IMR-90 (cell line): ENCODE data around the gene KRTAP4-3. TPM values are rescaled to one million over a fixed set of nuclear protein-coding genes. Genes with fewer than 3 reads are reported as not detected.

ENCODE experiments used
- ATAC-seq: fragments of 200-7000 bp; cut with Tn5 transposase; 2 replicates; pipeline ENCODE4 v1.9.1; 2020; ENCODE audit warnings: low read depth, mild to moderate bottlenecking, moderate library complexity
- BruUV-seq: library from RNA; stranded (reverse); fragments of 400-500 nt; replicated peaks from 2 replicates; lab custom pipeline; 2021; lab: Mats Ljungman, UMichigan
- CTCF ChIA-PET: fragments of 300-600 bp; formaldehyde crosslinking; extraction: SDS; loops from one replicate; lab custom pipeline; 2021; ENCODE audit warnings: antibody characterized with exemption; lab: Yijun Ruan, JAX
- POLR2A ChIA-PET: fragments of 300-600 bp; sonication (Branson Sonifier 250); formaldehyde crosslinking; loops from one replicate; lab custom pipeline; 2022; ENCODE audit warnings: antibody characterized with exemption; ENCODE audit not compliant: unreplicated experiment; lab: Charles Lee
- DNase-seq: peaks from one replicate; pipeline ENCODE4 v3.0.0; 2013
- H2AFZ ChIP-seq: replicated peaks from 2 replicates; pipeline ENCODE3; 2013; ENCODE audit warnings: low read length, mild to moderate bottlenecking; ENCODE audit not compliant: poor library complexity
- H2AK5ac ChIP-seq: 2 replicates; pipeline ENCODE4 v1.6.1; 2013; ENCODE audit warnings: low read depth, low read length, inconsistent platforms
- H2AK9ac ChIP-seq: replicated peaks from 2 replicates; pipeline ENCODE3; 2013; ENCODE audit warnings: mild to moderate bottlenecking, low read depth, low read length, moderate library complexity; ENCODE audit not compliant: poor library complexity
- H2BK120ac ChIP-seq: 2 replicates; pipeline ENCODE4 v1.6.1; 2013; ENCODE audit warnings: low read depth, low read length, inconsistent platforms
- H2BK15ac ChIP-seq: 3 replicates; pipeline ENCODE4 v1.6.1; 2013; ENCODE audit warnings: low read depth, low read length, inconsistent platforms
- H2BK20ac ChIP-seq: 2 replicates; pipeline ENCODE4 v1.6.1; 2013; ENCODE audit warnings: low read depth, mild to moderate bottlenecking, inconsistent platforms, low read length, moderate library complexity
- H2BK5ac ChIP-seq: 2 replicates; pipeline ENCODE4 v1.6.1; 2013; ENCODE audit warnings: mild to moderate bottlenecking, low read depth, low read length, inconsistent platforms; ENCODE audit not compliant: poor library complexity, severe bottlenecking
- H3K14ac ChIP-seq: replicated peaks from 2 replicates; pipeline ENCODE4 v1.6.1; 2013; ENCODE audit warnings: low read depth, low read length, inconsistent platforms
- H3K18ac ChIP-seq: 2 replicates; pipeline ENCODE4 v1.6.1; 2013; ENCODE audit warnings: low read depth, low read length, control low read depth
- H3K23ac ChIP-seq: 2 replicates; pipeline ENCODE4 v1.6.1; 2013; ENCODE audit warnings: low read depth, low read length, inconsistent platforms
- H3K27ac ChIP-seq: 2 replicates; pipeline ENCODE4 v1.5.1; 2013; ENCODE audit warnings: mild to moderate bottlenecking, control low read depth, low read length; ENCODE audit not compliant: insufficient read depth
- H3K27me3 ChIP-seq: 2 replicates; pipeline ENCODE4 v1.6.1; 2013; ENCODE audit warnings: low read length; ENCODE audit not compliant: control insufficient read depth, insufficient read depth
- H3K36me3 ChIP-seq: 2 replicates; pipeline ENCODE4 v1.6.1; 2013; ENCODE audit warnings: low read length, mixed read lengths; ENCODE audit not compliant: control insufficient read depth, insufficient read depth
- H3K4ac ChIP-seq: 2 replicates; pipeline ENCODE4 v1.6.1; 2013; ENCODE audit warnings: low read depth, low read length, inconsistent platforms
- H3K4me1 ChIP-seq: 2 replicates; pipeline ENCODE4 v1.6.1; 2013; ENCODE audit warnings: low read length, mixed read lengths; ENCODE audit not compliant: control insufficient read depth, insufficient read depth
- H3K4me2 ChIP-seq: 2 replicates; pipeline ENCODE4 v1.6.1; 2013; ENCODE audit warnings: low read depth, mild to moderate bottlenecking, control low read depth, low read length, moderate library complexity
- H3K4me3 ChIP-seq: 2 replicates; pipeline ENCODE4 v1.5.1; 2013; ENCODE audit warnings: low read depth, mild to moderate bottlenecking, control low read depth, low read length, moderate library complexity; ENCODE audit not compliant: insufficient read depth
- H3K56ac ChIP-seq: 2 replicates; pipeline ENCODE4 v1.6.1; 2013; ENCODE audit warnings: low read length, inconsistent platforms; ENCODE audit not compliant: insufficient read depth; ENCODE audit errors: extremely low read depth
- H3K79me1 ChIP-seq, 2 experiments: 2 replicates each; pipeline ENCODE4 v1.6.1; 2013; ENCODE audit warnings: low read length in 2 of 2, inconsistent platforms in 1 of 2, low read depth in 1 of 2
- H3K9ac ChIP-seq: 2 replicates; pipeline ENCODE4 v1.6.1; 2013; ENCODE audit warnings: low read depth, low read length, control low read depth
- H3K9me1 ChIP-seq: 2 replicates; pipeline ENCODE4 v1.6.1; 2013; ENCODE audit warnings: low read length, inconsistent platforms; ENCODE audit not compliant: insufficient read depth
- H3K9me3 ChIP-seq: 2 replicates; pipeline ENCODE4 v1.6.1; 2013; ENCODE audit warnings: low read length; ENCODE audit not compliant: control insufficient read depth, insufficient read depth
- H4K20me1 ChIP-seq: 2 replicates; pipeline ENCODE4 v1.6.1; 2013; ENCODE audit warnings: low read length, inconsistent platforms; ENCODE audit not compliant: insufficient read depth
- H4K5ac ChIP-seq: 2 replicates; pipeline ENCODE4 v1.6.1; 2013; ENCODE audit warnings: mild to moderate bottlenecking, low read depth, low read length, control low read depth
- H4K8ac ChIP-seq, 2 experiments: 2 replicates each; pipeline ENCODE4 v1.6.1; 2013; ENCODE audit warnings: low read depth in 2 of 2, low read length in 2 of 2, control low read depth in 1 of 2, inconsistent platforms in 1 of 2
- H4K91ac ChIP-seq: 2 replicates; pipeline ENCODE4 v1.6.1; 2013; ENCODE audit warnings: low read depth, low read length, inconsistent platforms; ENCODE audit not compliant: insufficient read depth
- BHLHE40 ChIP-seq: fragments of 150-350 bp; IDR thresholded peaks from 2 replicates; pipeline ENCODE4 v1.6.1; 2016; ENCODE audit warnings: mild to moderate bottlenecking, low read depth, low read length
- CEBPB ChIP-seq: IDR thresholded peaks from 2 replicates; pipeline ENCODE4 v1.6.1; 2012; ENCODE audit warnings: low read depth, low read length, improper control_type of control experiment
- CHD1 ChIP-seq: IDR thresholded peaks from 2 replicates; pipeline ENCODE4 v1.6.1; 2012; ENCODE audit warnings: low read depth, low read length, improper control_type of control experiment
- CTCF ChIP-seq: conservative IDR thresholded peaks from 2 replicates; pipeline ENCODE4 v1.5.1; 2012; ENCODE audit warnings: mild to moderate bottlenecking, low read depth, low read length, improper control_type of control experiment
- ELK1 ChIP-seq: fragments of 150-350 bp; IDR thresholded peaks from 2 replicates; pipeline ENCODE4 v1.6.1; 2016; ENCODE audit warnings: low read depth, mild to moderate bottlenecking, low read length, moderate library complexity, borderline replicate concordance
- FOS ChIP-seq: fragments of 150-350 bp; IDR thresholded peaks from 2 replicates; pipeline ENCODE4 v1.6.1; 2016; ENCODE audit warnings: low read depth, low read length
- MAFK ChIP-seq: IDR thresholded peaks from 2 replicates; pipeline ENCODE4 v1.6.1; 2012; ENCODE audit warnings: low read depth, low read length, improper control_type of control experiment
- MAZ ChIP-seq: IDR thresholded peaks from 2 replicates; pipeline ENCODE4 v1.6.1; 2012; ENCODE audit warnings: low read depth, mild to moderate bottlenecking, low read length, improper control_type of control experiment, moderate library complexity, borderline replicate concordance
- MXI1 ChIP-seq: IDR thresholded peaks from 2 replicates; pipeline ENCODE4 v1.6.1; 2012; ENCODE audit warnings: low read depth, mild to moderate bottlenecking, low read length, moderate library complexity, borderline replicate concordance
- NFE2L2 ChIP-seq: fragments of 150-350 bp; IDR thresholded peaks from 2 replicates; pipeline ENCODE4 v1.6.1; 2016; ENCODE audit warnings: low read depth, mild to moderate bottlenecking, low read length
- POLR2A ChIP-seq: IDR thresholded peaks from 2 replicates; pipeline ENCODE4 v1.6.1; 2012; ENCODE audit warnings: mild to moderate bottlenecking, low read depth, low read length
- RAD21 ChIP-seq: IDR thresholded peaks from 2 replicates; pipeline ENCODE4 v1.6.1; 2012; ENCODE audit warnings: low read length, improper control_type of control experiment
- RCOR1 ChIP-seq: IDR thresholded peaks from 2 replicates; pipeline ENCODE4 v1.6.1; 2012; ENCODE audit warnings: mild to moderate bottlenecking, low read length, improper control_type of control experiment; ENCODE audit not compliant: insufficient replicate concordance
- RFX5 ChIP-seq: IDR thresholded peaks from 2 replicates; pipeline ENCODE4 v1.8.0; 2012; ENCODE audit warnings: low read depth, mild to moderate bottlenecking, low read length, moderate library complexity
- SMC3 ChIP-seq: fragments of 150-350 bp; IDR thresholded peaks from 2 replicates; pipeline ENCODE4 v1.6.1; 2016; ENCODE audit warnings: low read depth, mild to moderate bottlenecking, antibody characterized with exemption, low read length, moderate library complexity
- USF2 ChIP-seq: fragments of 150-350 bp; IDR thresholded peaks from 2 replicates; pipeline ENCODE4 v1.6.1; 2017; ENCODE audit warnings: mild to moderate bottlenecking, antibody characterized with exemption, low read length, low read depth
- WGBS, 2 experiments: methylation state at CpG; one replicate each; pipeline versions ENCODE4 v1.1.5 to v1.1.7; 2013; ENCODE audit warnings: missing lambda C conversion rate in 2 of 2; ENCODE audit not compliant: insufficient read length in 1 of 2; ENCODE audit errors: extremely low coverage in 2 of 2; 5-methylcytosine and 5-hydroxymethylcytosine counted together
- dilution Hi-C: fragments of 300-500 bp; cut with HindIII; formaldehyde crosslinking; loops from one replicate; pipeline ENCODE4 v1.14.3; 2018; ENCODE audit warnings: low sequenced_read_pairs; ENCODE audit not compliant: unreplicated experiment
- in situ Hi-C: fragments of 300-500 bp; cut with MboI; formaldehyde crosslinking; loops from 3 replicates; pipeline ENCODE4 v1.14.3; 2019; ENCODE audit warnings: low sequenced_read_pairs, inconsistent platforms, mixed read lengths
- intact Hi-C: fragments of 100-400 bp; cut with micrococcal nuclease; formaldehyde crosslinking; loops from 2 replicates; pipeline ENCODE4 v1.10.0; 2022
- polyA plus RNA-seq, 3 experiments: library from polyadenylated mRNA; depleted of rRNA; stranded (reverse); fragments of >200 nt; gene quantifications; 2 replicates each; pipeline ENCODE4 v1.2.3, GENCODE V29; 2012; ENCODE audit warnings: low replicate concordance in 1 of 3
- total RNA-seq: library from RNA; depleted of rRNA; stranded (reverse); fragments of >200 nt; gene quantifications from 2 replicates; pipeline ENCODE4 v1.2.3, GENCODE V29; 2012

KRTAP4-3 gene
- total and polyA plus RNA-seq, 2 of the 4 experiments (the other 2 are of a cell fraction), result not detected

GRCh38 chr17:41190328-41190727 is 22.3 kb upstream of the KRTAP4-3 start:
- no peak overlapping the region for H3K4me2 ChIP-seq
- H3K9ac ChIP-seq, result no peak overlapping the region
- H3K9me3 ChIP-seq, result no peaks in the 10 kb centered on the region; the same call in 1 of the 2 replicates
- H3K4me1 ChIP-seq, result no peaks in the 10 kb centered on the region
- ATAC-seq, result no peak
- H3K9me1 ChIP-seq, result no peaks in the 10 kb centered on the region
- H4K5ac ChIP-seq, result no peak overlapping the region
- in situ Hi-C loops, result no loop called here
- no peak overlapping the region for H3K4ac ChIP-seq
- H2BK15ac ChIP-seq, result no peak overlapping the region
- CTCF ChIA-PET, result interaction anchor here (0.8 kb wide), 1 partner anchor 9 kb away, joined by 3 read pairs; no protein-coding TSS in a partner anchor
- no peak overlapping the region for H2BK120ac ChIP-seq
- H3K56ac ChIP-seq, result no peak overlapping the region
- dilution Hi-C loops, result no loop called here
- no peak overlapping the region for H4K91ac ChIP-seq
- no TSS peak for BruUV-seq
- no peak overlapping the region for H3K23ac ChIP-seq
- no peaks in the 10 kb centered on the region for H3K36me3 ChIP-seq
- no peak overlapping the region for H2BK5ac ChIP-seq
- no peak overlapping the region for H3K18ac ChIP-seq
- no peak overlapping the region for H3K4me3 ChIP-seq
- intact Hi-C loops, result no loop called here
- H2AK9ac ChIP-seq, result no peak overlapping the region
- TF ChIP-seq CTCF, result no peak
- no peak for TF ChIP-seq MAFK
- TF ChIP-seq SMC3, result no peak
- TF ChIP-seq CEBPB, result no peak
- no peak for TF ChIP-seq RAD21
- TF ChIP-seq BHLHE40, result no peak
- TF ChIP-seq ELK1, result no peak
- no peak for TF ChIP-seq CHD1
- no peak for TF ChIP-seq FOS
- TF ChIP-seq MXI1, result no peak
- TF ChIP-seq USF2, result no peak
- no peak for TF ChIP-seq RFX5
- TF ChIP-seq RCOR1, result no peak
- TF ChIP-seq POLR2A, result no peak
- no peak for TF ChIP-seq NFE2L2
- no peak for TF ChIP-seq MAZ
- no peak overlapping the region for H2AK5ac ChIP-seq
- H3K79me1 ChIP-seq, result no peaks in the 10 kb centered on the region
- POLR2A ChIA-PET, result no interaction called here
- DNase-seq, result no peak
- no peak overlapping the region for H2AFZ ChIP-seq
- no peaks in the 10 kb centered on the region for H4K20me1 ChIP-seq
- H2BK20ac ChIP-seq, result no peak overlapping the region
- peaks cover 6% of the 10 kb centered on the region for H3K27me3 ChIP-seq
- no peak overlapping the region for H3K27ac ChIP-seq
- WGBS, 2 experiments, result 76% methylated on average over 3 of the region's 3 CpGs; no CpG with 5 or more reads in 1 of the 2 experiments
- H3K14ac ChIP-seq, result no peak overlapping the region
- H4K8ac ChIP-seq, result no peak overlapping the region
